NCI-H526 treated with DMSO at 0.1 percent for 48 hours (cell line): ENCODE measurements around the gene INF2.
"Not testable (repeated sequence)": the region's sequence is repeated elsewhere in the genome, so short reads cannot be mapped to it uniquely, and the experiment has no call there.

Source experiments
- DNase-seq: peaks from one replicate; lab custom pipeline; 2025; lab: John Stamatoyannopoulos, UW

INF2 gene

GRCh38 chr14:104734991-104735779 lies 45.8 kb downstream of the INF2 start:
- DNase-seq: no peak

DNA sequence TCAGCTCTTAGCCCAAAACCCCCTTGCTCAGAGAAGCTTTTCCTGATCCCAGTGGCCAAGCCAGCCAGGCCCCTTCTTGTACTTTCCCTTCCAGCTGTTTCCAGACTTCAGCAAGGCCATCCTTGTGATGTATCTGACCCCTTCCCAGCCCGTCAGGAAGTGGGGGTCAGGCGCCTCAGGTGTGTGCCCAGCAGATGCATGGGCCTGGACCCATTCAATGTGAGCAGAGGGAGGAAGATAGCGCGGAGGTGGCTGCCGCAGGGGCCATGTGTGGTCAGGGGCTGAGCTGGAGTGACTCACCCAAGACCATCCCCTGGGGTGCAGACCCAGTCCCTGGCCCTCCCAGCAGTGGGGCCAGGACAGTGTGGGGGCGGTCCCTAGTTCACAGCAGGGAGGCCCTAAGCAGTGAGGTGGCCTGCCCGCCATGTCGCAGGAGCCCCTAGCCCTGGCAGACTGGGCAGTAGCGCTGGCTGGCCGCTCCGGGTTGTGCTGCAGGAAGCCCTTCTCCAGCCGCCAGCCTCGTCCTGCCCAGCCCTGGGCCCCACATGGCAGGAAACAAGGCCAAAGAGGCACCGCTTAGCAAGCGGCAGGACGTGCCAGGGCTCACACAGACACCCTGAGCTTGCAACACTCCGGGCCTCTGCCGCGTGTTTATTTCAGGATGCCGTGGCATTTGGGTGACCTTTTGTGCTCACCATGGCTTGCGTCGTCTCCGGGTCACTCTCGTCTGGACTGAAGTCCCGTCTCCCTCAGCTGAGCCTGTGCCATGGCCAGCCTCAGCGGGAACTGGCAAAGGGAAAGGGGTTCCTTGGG lies 46.6 kb downstream of the INF2 start:
- DNase-seq: no peak

DNA sequence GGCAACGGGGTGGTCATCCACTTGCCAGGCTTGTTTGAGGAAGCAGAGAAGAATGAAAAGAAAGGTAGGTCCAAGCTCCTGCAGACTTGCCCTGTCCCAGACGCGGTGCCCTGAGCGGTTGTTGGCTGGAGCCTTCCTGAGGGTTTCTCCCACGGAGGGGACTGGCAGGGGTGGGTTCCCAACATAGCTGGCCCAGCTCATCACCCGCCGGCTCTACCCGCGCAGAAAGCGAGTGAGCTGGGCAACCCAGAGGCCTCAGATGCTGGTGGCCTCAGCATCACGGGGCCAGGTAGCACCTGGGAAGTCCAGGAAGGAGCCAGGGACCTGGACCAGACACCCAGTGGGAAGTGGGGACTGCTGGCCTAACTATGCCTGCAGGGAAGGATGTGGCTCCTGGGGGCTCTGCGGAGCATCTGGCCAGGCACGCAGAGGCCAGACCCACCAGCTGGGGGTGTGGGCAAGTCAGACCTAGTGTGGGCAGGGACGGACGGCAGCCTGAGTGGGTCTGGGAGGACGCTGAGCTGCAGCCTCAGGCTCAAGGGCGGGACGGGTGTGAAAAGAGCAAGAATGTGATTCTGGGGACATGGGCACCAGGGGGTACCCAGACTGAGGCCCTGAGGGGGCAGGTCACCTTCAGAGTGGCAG lies 49.1 kb downstream of the INF2 start:
- DNase-seq: no peak

- DNase-seq: no peak
These were observed 49.6 kb downstream of the INF2 start for GRCh38 chr14:104739026-104739425.

GRCh38 chr14:104739546-104740516 lies 50.4 kb downstream of the INF2 start:
- DNase-seq: no peak

DNA sequence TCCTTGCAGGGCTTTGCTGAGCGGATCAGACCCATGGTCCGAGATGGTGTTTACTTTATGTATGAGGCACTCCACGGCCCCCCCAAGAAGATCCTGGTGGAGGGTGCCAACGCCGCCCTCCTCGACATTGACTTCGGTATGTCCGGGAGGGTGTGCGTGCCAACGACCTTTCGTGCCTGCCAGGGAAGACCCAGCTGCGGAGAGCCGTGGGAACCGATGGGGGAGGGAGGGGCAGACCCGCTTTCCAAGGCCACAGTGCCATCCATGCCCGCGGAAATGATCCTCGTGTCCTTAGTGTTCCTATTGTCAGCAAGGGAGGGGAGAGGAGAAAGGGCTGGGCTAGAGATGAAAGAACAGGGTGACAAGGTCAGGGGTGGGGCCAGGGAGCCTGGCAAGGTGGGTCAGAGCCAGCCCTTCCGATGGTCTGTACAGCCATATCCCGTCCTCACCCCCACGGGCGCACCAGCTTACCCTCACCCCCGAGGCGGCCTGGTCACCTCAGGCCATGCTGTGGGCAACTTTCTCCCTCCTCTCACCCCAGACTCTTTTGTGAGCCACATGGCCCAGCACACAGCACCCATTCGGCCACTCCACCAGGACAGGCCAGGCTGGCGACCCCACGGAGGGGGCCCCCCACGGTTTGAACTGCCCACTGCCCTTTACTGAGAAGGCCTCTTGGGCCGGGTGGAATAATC lies 51.8 kb downstream of the INF2 start:
- DNase-seq: no peak

DNA sequence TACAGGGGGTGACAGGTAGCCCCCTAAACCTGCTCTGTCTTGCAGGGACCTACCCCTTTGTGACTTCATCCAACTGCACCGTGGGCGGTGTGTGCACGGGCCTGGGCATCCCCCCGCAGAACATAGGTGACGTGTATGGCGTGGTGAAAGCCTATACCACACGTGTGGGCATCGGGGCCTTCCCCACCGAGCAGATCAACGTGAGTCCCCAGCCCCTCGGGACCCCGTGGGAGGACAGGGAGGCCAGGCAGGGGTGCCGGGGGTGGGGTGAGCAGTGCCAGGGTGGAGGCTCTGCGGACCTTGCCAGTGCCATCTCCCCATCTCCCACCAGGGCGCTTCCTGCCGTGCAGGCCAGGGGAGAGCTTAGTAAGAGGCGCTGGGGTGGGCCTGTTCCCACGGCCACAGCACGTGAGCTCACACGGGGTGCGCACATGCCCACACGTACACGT lies 52.4 kb downstream of the INF2 start:
- DNase-seq: no peak

- DNase-seq: no peak
These were observed 53.4 kb downstream of the INF2 start for GRCh38 chr14:104742586-104743455.

DNA sequence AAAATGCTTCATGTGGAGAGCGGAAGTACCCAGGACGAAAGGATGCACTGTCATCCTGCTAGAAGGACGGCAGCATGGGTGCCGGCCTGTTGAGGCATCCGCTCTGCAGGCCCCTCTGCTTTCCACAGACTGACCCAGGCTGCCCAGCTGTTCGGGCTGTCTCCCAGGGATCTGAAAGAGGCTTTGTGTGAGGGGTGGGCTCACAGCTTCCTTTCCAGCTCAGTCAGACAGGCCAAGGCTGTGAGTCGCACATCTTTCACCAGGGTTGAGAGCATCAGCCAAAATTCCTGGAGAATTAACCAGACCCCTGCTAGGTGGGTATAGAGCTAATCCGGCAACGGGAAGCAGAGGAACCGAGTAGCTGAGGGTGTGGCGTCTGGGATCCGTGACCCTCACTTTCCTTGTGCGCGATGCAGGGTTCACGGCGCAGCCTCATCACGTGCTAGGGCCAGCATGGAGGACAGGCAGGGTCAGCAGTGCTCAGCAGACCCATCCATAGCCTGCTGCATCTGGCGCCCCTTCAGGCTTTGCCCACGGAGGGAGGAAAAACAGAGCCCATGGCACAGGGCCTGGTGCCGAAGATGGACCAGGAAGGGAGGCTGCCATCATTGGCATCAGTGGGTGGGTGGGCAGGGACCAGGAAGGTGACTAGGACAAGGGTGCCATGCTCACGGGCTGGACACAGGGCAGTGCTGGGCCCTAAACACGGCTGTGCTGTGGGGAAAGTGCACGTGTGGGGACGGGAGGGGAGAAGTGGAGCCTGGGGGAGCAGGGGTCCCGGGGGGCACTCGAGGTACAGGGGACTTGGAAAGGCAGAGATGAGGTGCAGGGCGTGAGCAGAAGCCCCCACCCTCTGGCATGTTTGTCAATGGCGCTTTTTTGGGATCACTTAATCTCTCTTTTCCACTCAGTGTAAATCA lies 54.3 kb downstream of the INF2 start:
- no peak for DNase-seq

DNA sequence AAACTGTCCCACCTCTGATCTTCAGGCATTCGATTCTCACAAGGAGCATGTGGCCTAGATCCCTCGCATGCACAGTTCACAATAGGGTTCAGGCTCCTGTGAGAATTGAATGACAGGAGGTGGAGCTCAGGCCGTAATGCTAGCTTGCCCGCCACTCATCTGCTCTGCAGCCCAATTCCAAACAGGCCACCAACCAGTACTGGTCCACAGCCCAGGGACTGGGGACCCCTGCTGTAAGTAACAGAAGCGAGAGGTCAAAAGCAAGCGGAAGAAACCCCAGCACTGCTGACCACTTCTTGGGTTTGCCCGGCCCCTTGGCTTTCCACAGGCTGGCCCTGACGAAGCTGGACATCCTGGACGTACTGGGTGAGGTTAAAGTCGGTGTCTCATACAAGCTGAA lies 55.1 kb downstream of the INF2 start:
- DNase-seq: no peak

- DNase-seq: no peak
These were observed 56.0 kb downstream of the INF2 start for GRCh38 chr14:104745431-104745830.

DNA sequence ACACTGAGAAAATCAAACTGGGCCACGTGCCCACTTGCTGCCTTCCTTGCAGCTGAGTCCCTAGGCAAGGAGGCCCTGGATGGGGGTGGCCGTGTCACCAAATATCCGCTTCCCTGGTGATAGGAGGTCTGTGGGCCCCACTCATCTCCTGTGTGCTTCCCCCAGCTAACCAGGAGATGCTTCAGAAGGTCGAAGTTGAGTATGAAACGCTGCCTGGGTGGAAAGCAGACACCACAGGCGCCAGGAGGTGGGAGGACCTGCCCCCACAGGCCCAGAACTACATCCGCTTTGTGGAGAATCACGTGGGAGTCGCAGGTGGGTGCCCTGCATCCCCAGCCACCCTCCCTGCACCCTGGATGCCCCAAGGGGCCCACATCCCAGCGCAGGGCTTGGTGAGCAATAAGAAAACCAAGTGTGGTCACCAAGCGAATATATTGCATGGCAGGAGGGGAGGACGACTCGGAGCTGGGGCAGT lies 56.7 kb downstream of the INF2 start:
- no peak for DNase-seq

- no peak for DNase-seq
These were observed 57.6 kb downstream of the INF2 start for GRCh38 chr14:104746934-104747481.

DNA sequence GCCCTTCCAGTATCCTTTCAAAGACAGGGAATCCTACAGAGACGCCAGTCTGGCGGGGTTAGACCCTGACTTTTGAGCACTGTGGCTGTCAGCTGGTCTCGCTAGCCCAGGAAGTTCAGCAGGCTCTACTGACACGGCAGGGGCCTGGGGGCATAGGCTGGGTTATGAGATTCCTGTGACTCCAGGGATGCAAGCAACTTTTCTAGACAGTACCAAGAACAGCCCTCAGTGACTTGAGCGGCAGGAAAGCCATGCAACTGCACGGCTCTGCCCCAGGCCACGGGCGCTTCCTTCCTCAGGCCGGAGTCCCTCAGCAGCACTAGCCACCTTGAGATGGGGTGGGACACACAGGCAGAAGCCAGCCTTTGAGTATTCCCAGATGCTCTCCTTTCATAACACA lies 58.5 kb downstream of the INF2 start:
- no peak for DNase-seq

DNA sequence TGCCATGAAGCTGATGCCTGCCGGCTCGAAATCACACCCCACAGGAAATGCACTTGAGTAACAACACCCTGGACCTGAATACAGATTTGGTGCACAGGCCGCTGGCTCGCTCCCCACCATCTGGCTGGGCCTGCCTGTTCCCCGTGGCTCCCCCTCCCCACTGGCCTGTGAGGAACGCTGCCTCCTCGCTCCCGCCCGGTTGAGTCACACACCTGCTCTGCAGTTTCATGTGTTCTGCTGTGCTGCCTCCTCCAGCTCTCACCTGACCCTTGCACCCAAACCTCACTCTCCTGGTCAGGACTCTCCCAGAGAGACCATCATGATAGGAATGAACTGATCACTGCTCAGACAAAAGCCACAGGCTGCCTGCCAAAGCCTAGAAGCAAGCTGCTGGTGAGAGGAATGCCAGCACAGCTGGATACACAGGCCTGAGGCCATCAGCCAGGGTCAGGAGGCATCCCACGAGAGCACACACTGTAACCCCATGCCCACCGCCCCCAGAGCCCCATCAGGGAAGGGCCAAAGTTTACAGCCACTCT lies 59.8 kb downstream of the INF2 start:
- DNase-seq: no peak

- DNase-seq: no peak
These were observed 60.8 kb downstream of the INF2 start for GRCh38 chr14:104750056-104750752.

- not testable (repeated sequence) for DNase-seq
These were observed 61.3 kb downstream of the INF2 start for GRCh38 chr14:104750753-104751057.
